Hepatocyte (in vitro differentiated cells): ENCODE data around the gene NT5M. TPM values are rescaled to one million over a fixed set of nuclear protein-coding genes. Genes with fewer than 3 reads are reported as not detected.

ENCODE experiments used
- DNase-seq: peaks from one replicate; pipeline ENCODE4 v3.0.0-alpha.2; 2016; ENCODE audit warnings: low spot score
- H2AFZ ChIP-seq: fragments of 200-600 bp; sonication (generic); 2 replicates; pipeline ENCODE4 v1.6.0; 2016; ENCODE audit warnings: antibody characterized with exemption, mild to moderate bottlenecking
- H3K27ac ChIP-seq: fragments of 200-600 bp; sonication (generic); 2 replicates; pipeline ENCODE4 v1.5.1; 2016; ENCODE audit warnings: mild to moderate bottlenecking
- H3K27me3 ChIP-seq: fragments of 200-600 bp; sonication (generic); 2 replicates; pipeline ENCODE4 v1.6.1; 2016
- H3K36me3 ChIP-seq: fragments of 200-600 bp; sonication (generic); replicated peaks from 2 replicates; pipeline ENCODE4 v1.5.1; 2016; ENCODE audit warnings: low read depth; ENCODE audit not compliant: insufficient read depth
- H3K4me1 ChIP-seq: fragments of 200-600 bp; sonication (generic); 2 replicates; pipeline ENCODE4 v1.5.1; 2016; ENCODE audit warnings: mild to moderate bottlenecking, moderate library complexity; ENCODE audit not compliant: insufficient read depth
- H3K4me2 ChIP-seq: fragments of 200-600 bp; sonication (generic); 2 replicates; pipeline ENCODE4 v1.6.0; 2016
- H3K4me3 ChIP-seq: fragments of 200-600 bp; sonication (generic); 2 replicates; pipeline ENCODE4 v1.5.1; 2016; ENCODE audit warnings: mild to moderate bottlenecking
- H3K79me2 ChIP-seq: fragments of 200-600 bp; sonication (generic); 2 replicates; pipeline ENCODE4 v1.6.0; 2017; ENCODE audit warnings: mild to moderate bottlenecking
- H3K9me2 ChIP-seq: fragments of 200-600 bp; sonication (generic); replicated peaks from 2 replicates; pipeline ENCODE4 v1.6.0; 2017; ENCODE audit warnings: mild to moderate bottlenecking; ENCODE audit not compliant: insufficient read depth
- H3K9me3 ChIP-seq: fragments of 200-600 bp; sonication (generic); 2 replicates; pipeline ENCODE4 v1.5.1; 2016; ENCODE audit warnings: low read depth, mild to moderate bottlenecking
- H4K20me1 ChIP-seq: fragments of 200-600 bp; sonication (generic); 2 replicates; pipeline ENCODE4 v1.6.0; 2016; ENCODE audit warnings: mild to moderate bottlenecking; ENCODE audit not compliant: insufficient read depth, poor library complexity, severe bottlenecking
- EZH2 ChIP-seq: fragments of 200-600 bp; sonication (generic); IDR thresholded peaks from 2 replicates; pipeline ENCODE4 v1.6.1; 2016; ENCODE audit warnings: antibody characterized with exemption, mild to moderate bottlenecking, borderline replicate concordance
- EZH2phosphoT487 ChIP-seq: fragments of 200-600 bp; sonication (generic); IDR thresholded peaks from one replicate; pipeline ENCODE4 v1.6.1; 2018; ENCODE audit warnings: antibody characterized with exemption, mild to moderate bottlenecking, low read depth, moderate library complexity; ENCODE audit not compliant: unreplicated experiment, severe bottlenecking
- WGBS: methylation state at CpG from one replicate; pipeline ENCODE4 v1.1.6; 2016; ENCODE audit warnings: low lambda C conversion rate; ENCODE audit errors: missing lambda C conversion rate; 5-methylcytosine and 5-hydroxymethylcytosine counted together
- polyA plus RNA-seq: library from polyadenylated mRNA; unstranded; fragments of >200 nt; fragmentation: Nextera tagmentation; extraction: Ambion mirVana; gene quantifications from 2 replicates; pipeline ENCODE4 v1.2.1, GENCODE V29; 2016
- total RNA-seq: library from RNA; depleted of rRNA; stranded (reverse); fragments of >200 nt; gene quantifications from 2 replicates; pipeline ENCODE4 v1.2.3, GENCODE V29; 2014
- TF ChIP-seq, protein P1 (sequence below): fragments of 200-600 bp; sonication (generic); IDR thresholded peaks from 2 replicates; pipeline ENCODE4 v1.5.1; 2016; ENCODE audit warnings: antibody characterized with exemption, mild to moderate bottlenecking; ENCODE audit not compliant: poor library complexity

NT5M gene
- total and polyA plus RNA-seq, 2 experiments from 2014 or later = 3.4 to 3.5 TPM

DNA sequence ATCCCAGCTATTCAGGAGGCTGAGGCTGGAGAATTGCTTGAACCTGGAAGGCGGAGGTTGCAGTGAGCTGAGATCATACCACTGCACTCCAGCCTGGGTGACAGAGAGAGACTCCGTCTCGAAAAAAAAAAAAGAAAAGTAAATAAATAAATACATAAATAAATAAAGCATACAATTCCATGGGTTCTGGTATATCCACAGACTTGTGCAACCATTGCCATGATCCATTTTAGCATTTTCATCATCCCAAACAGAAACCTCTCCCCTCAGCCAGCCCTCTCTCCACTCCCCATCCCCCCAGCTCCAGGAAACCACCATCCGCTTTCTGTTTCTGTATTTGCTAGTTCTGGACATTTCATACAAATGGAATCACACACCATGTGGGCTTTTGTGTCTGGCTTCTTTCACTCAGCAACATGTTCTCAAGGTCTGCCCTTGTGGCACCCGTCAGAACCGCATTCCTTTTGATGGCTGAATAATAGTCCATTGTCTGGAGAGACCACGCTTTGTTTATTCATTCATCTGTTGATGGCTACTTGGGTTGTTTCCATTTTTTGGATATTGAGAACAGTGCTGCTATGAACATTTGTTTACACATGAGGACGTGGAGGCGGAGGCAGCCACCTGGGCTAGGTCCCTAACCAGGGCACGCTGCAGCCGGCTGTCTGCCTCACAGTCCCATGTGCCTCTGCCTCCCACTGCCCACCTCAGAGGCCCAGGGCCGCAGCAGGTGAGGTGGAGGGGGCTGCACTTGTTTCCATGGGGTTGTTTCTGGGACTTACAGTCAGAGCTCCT, 76.2 kb downstream of the NT5M start:
- H3K4me1 ChIP-seq = peaks cover 5% of the 10 kb centered on the region
- H3K9me2 ChIP-seq = no peaks in the 10 kb centered on the region
- H3K79me2 ChIP-seq = no peaks in the 10 kb centered on the region
- no peak overlapping the region for H3K27ac ChIP-seq
- H3K27me3 ChIP-seq = no peaks in the 10 kb centered on the region
- DNase-seq = no peak
- no peaks in the 10 kb centered on the region for H3K9me3 ChIP-seq
- TF ChIP-seq EZH2 = no peak
- TF ChIP-seq, protein P1, sequence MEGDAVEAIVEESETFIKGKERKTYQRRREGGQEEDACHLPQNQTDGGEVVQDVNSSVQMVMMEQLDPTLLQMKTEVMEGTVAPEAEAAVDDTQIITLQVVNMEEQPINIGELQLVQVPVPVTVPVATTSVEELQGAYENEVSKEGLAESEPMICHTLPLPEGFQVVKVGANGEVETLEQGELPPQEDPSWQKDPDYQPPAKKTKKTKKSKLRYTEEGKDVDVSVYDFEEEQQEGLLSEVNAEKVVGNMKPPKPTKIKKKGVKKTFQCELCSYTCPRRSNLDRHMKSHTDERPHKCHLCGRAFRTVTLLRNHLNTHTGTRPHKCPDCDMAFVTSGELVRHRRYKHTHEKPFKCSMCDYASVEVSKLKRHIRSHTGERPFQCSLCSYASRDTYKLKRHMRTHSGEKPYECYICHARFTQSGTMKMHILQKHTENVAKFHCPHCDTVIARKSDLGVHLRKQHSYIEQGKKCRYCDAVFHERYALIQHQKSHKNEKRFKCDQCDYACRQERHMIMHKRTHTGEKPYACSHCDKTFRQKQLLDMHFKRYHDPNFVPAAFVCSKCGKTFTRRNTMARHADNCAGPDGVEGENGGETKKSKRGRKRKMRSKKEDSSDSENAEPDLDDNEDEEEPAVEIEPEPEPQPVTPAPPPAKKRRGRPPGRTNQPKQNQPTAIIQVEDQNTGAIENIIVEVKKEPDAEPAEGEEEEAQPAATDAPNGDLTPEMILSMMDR = no peak
- no peak for TF ChIP-seq EZH2phosphoT487
- H4K20me1 ChIP-seq = no peaks in the 10 kb centered on the region
- 80% methylated on average over 12 of the region's 12 CpGs for WGBS
- no peaks in the 10 kb centered on the region for H3K36me3 ChIP-seq
- H2AFZ ChIP-seq = no peak overlapping the region
- H3K4me2 ChIP-seq = no peak overlapping the region
- H3K4me3 ChIP-seq = no peak overlapping the region

DNA sequence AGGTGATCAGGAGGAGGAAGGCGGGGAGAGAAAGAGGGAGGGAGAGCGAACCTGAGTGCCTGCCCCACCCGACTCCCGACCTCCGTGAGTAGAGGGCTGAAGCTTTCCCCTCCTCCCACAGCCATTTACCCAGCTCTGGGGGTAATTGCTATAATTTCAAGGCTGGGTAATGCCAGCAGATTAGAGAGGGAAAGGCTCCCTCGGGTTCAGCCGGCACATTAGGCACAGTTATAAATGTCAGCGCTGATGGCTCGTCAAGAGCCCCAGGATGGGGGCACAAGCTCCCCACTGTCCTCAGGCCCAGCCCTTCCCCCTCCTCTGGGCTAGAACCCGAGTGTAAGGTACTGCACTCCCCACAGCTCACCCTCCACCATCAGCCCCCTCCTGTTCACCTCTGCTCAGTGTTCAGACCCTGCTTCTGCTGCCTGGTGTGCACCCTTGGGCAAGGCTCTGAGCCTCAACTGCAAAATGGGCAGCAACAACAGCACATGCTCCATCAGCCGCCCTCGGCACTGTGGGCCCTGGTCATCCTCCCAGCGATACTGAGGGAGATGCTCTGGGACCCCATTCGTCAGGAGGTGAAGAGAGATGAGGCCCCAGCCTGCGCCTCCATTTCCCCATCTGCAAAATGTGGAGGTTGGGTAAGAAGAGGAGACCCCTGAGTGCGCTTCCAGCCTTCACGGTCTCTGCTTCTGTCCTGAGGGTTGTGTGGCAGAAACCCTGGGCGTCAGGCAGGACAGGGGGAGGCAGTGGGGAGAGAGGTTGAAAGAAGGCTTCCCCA, 77.2 kb downstream of the NT5M start:
- Histone ChIP-seq H3K27ac (no peak overlapping the region), H3K79me2 (no peaks in the 10 kb centered on the region), H3K4me2 (no peak overlapping the region), H3K9me3 (no peaks in the 10 kb centered on the region), H3K9me2 (no peaks in the 10 kb centered on the region), H4K20me1 (no peaks in the 10 kb centered on the region), H3K36me3 (no peaks in the 10 kb centered on the region), H3K27me3 (no peaks in the 10 kb centered on the region), H3K4me1 (peaks cover 5% of the 10 kb centered on the region), H3K4me3 (no peak overlapping the region), H2AFZ (no peak overlapping the region)
- DNase-seq = no peak
- 77% methylated on average over 16 of the region's 18 CpGs for WGBS
- TF ChIP-seq EZH2phosphoT487 (no peak), EZH2 (no peak)
- TF ChIP-seq, protein P1 = no peak

DNA sequence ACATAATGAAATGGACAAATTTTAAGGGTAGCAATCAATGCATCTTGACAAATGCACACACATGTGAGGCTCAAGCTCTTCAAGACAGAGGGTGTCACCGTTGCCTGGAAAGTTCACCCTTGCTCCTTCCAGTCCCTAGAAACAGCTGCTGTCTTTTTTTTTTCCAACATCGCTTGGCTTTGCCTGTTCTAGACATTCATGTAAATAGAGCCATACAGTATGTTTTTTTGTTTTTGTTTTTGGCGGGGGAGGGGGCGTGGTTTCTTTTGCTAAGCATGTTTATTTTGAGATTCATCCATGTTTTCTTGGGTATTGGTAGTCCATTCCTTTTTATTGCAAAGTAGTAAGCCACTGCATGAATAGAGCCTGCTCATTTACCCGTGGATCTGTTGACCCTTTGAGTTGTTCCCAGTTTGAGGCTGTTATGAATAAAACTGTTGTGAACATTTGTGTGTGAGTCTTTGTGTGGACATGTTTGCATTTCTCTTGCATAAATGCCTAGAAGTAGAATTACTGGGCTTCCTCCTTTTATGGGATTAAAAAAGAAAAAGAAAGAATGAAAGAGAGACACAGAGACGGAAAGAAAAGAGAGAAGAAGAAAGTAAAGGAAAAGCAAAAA, 78.4 kb downstream of the NT5M start:
- TF ChIP-seq EZH2phosphoT487 = no peak
- TF ChIP-seq, protein P1 = no peak
- no peak for TF ChIP-seq EZH2
- no peaks in the 10 kb centered on the region for H3K36me3 ChIP-seq
- WGBS = 70% methylated on average over 6 of the region's 6 CpGs
- H3K27ac ChIP-seq = no peak overlapping the region
- H3K9me3 ChIP-seq = no peaks in the 10 kb centered on the region
- DNase-seq = no peak
- H4K20me1 ChIP-seq = no peaks in the 10 kb centered on the region
- H3K4me3 ChIP-seq = no peak overlapping the region
- H3K27me3 ChIP-seq = no peaks in the 10 kb centered on the region
- no peaks in the 10 kb centered on the region for H3K9me2 ChIP-seq
- no peak overlapping the region for H3K4me2 ChIP-seq
- H2AFZ ChIP-seq = no peak overlapping the region
- no peaks in the 10 kb centered on the region for H3K79me2 ChIP-seq
- H3K4me1 ChIP-seq = peaks cover 5% of the 10 kb centered on the region
